AG08396 (cell line): ENCODE data around the gene SLC49A3.
"Not testable (repeated sequence)": the region's sequence is repeated elsewhere in the genome, so short reads cannot be mapped to it uniquely, and the experiment has no call there.

Experiments used
- DNase-seq: peaks from one replicate; pipeline ENCODE4 v3.0.0; 2012; ENCODE audit warnings: low spot score, mixed read lengths

SLC49A3 gene

DNA sequence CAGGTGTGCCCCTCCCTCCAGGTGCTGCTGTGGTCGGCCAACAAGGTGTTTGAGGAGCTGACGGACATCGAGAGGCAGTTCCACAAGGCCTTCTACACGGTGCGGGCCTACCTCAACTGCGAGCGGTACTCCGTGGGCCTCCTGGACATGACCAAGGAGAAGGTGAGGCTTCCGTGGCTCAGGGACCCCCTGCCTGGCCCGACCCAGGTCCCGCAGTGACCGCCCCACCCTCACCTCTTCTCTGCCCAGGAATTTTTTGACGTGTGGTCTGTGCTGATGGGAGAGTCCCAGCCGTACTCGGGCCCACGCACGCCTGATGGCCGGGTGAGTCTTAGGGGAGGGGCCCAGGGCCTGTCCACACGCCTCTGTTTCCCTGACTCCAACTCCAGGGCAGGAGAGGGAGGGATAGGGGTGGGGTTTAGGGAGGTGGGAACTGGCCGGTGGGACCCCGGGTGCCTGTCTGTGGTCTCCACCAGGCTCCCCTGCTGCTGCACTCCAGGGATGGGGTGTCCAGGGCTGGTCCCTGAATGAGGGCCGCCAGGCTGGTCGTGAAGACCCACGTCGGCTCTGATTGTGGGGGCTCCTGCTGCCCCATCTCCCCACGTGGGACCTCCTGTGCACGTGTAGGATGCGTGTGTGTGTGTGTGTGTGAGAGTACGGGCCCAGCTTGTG is 35.0 kb downstream of the SLC49A3 start:
- no peak for DNase-seq

DNA sequence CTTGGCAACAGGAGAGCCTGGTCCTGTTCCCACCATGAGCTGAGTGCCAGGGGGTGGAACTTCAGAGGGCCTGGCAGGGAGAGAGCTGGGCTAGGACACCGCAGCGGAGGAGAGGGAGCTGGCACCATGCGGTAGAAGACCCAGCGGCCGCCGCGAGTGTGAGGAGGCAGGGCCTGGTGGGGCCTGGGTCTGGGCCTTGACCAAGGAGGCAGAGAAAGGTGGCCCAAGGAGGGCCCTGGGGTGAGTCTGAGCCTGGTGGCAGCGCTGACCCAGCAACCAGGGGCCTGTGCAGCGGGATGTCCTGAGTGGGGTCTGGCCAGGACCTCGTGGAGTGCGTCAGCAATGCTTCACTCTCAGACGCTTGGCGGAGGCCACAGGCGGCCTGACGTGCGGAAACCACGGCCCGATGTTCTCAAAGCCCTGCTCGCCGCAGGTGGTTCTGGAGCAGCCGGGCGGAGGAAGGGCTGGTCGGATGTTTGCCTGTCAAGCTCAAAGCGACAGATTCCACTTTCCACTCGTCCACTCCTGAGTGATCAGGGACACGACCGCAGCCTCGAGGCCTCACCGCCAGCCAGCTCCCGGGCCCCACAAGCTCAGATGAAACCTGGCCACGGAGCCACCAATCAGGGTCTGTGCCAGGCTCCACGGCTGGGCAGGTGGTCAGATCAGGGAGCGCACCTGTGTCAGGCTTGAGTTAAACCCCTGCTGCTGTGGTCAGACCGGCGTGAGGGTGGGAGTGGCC is 35.7 kb downstream of the SLC49A3 start:
- DNase-seq = no peak

DNA sequence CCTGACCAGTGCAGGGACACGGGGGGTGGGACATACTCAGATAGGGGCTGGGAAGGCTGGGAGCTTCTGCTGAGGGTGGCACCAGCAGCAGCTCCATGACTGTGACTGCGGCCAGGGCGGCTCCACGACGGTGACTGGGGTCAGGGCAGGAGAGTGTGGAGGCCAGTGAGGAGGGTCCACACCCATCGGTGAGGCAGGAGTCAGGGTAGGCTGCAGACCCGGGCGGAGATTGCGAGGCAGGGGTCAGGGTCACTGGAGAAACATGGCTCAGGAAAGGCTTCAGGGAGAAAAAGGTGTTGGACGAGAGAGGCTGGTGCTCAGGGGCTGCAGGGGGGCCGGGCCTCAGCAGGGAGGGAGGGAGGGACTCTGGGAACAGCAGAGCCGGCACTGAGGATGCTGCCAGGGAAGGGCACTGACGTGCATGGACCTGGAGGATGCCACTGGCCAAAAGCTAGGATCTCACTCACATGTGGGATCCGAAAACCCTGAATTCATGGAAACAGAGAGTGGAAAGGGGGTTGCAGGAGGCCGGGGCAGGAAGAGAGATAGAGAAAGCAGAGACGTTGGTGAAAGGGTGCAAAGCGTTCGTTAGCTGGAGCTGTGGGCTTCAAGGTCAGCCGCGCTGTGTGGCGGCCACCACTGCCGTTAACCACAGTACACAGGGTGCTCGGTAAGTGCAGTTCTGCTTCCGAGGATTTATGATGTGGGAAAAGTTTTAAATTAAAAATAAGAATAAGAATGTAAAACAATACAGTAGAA is 36.9 kb downstream of the SLC49A3 start:
- no peak for DNase-seq

DNA sequence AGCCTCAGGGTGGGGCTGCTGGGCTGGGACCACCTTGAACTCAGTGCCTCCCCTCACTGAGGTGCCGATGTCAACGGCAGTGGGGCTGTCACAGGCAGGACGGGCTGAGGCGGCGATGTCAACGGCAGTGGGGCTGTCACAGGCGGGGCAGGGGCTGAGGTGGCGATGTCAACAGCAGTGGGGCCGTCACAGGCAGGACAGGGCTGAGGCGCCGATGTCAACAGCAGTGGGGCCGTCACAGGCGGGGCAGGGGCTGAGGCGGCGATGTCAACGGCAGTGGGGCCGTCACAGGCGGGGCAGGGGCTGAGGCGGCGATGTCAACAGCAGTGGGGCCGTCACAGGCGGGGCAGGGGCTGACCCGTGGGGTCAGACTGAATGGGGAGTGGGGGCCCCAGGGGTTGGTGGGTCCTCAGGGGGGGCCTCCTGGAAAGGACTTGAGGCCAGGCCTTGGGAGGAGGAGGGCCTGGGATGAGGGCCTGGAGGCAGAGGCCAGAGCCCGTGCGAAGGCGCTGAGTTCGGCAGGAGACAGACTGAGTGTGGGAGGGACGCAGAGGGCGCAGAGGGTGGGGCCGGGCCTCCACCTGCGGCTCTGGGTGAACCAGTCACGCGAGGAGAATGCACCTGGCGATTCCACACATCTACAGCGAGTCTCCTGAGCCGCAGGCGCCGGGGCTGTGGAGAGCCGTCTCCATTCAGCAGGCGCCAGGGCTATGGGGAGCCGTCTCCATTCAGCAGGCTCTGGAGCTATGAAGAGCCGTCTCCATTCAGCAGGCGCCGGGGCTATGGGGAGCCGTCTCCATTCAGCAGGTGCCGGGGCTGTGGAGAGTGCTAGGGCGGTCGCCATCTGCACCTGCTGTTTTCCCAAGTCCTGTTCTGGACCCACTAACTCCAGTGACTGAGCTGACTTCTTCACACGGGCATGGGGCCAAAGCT is 37.7 kb downstream of the SLC49A3 start:
- no peak for DNase-seq

DNA sequence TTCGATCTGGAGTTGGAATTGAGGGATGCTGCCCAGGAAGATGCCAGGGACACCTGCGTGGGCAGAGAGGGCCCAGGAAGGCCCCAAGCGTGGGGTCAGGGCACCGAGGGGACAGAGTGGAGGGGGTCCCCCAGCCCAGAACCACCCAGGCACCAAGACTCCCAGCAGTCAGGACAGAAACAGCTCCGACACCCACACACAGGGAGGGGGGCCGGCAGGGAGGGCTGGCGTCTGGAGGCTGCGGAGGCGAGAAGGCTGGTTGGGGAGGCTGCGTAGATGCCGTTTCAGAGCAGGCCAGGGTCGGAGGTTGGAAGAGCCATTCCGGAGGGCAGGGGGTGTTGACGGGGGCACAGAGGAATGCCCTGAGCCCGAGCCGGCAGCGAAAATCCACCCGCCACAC is 38.5 kb downstream of the SLC49A3 start:
- DNase-seq = no peak

DNA sequence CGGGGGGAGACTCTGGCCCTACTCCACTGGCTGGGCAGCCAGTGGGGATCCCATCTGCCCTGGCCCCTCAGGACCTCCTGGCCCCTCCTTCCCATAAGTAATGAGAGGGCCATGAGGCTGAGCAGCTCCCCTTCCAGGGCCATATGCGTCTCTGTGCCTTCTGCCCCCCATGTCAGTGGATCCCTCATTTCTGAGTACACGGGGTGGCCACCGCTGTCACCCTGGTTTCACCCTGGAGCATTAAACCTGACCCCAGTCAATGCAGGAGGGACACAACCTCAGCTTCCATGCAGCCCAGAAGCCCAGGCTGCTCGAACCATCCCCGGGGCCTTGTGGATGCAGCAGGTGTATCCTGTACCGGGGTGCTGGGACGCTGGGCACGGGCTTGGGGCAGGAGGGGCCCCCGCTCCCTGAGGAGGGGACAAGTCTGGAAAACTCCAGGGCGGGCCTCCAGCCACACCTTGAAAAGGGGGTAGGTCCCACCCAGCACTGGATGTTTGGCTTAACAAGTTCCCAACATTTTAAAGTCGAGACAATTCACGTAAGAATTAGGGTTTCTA is 39.1 kb downstream of the SLC49A3 start:
- DNase-seq = no peak

DNA sequence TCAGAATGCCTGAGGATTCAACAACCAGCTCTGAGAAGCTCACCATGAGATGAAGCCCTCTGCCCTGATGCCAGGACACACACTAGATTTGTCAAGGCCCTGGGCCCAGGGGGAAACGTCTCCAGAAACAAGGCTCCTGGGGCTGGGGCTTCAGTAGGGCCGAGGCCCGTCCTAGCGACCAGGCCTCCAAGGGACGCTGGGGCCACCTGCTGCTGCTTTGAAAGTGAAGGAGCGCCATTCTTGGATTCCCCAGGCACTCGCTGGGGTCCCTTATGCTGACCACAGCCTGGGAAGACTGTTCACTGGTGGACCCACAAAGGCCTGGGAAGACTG is 39.7 kb downstream of the SLC49A3 start:
- DNase-seq = no peak

DNA sequence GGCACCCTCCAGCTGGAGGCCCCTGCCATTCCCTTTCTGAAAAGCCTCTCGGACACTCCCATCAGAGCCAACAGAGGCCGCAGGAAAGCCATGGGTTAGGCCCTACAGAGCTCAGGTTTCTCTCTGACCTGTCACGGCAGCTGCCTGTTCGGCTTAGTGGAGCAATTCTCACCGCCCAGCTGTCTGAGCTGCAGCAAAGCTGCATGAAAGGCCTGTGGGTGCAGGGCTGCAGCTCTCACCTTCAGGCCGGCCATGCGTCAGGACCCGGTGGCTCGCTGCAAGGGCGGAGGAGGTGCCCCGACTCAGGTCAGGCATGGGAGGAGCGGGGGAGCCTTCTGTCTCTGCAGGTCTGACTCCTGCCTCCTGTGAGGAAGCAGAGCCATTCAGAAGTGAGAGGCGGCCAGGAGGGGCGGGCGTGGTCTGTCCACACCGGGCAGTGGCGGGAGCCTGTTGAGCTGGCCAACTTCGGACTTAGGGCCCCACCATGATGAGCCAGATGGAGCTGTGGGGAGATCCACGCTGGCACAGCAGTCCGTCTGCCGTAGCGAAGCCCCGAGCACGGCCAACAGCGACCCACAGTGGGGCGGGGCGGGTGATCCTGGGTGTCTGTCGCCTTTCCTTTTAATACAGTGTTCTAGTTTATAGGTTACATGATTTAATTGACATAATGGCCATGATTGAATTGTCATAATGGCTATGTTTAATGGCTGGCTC is 40.2 kb downstream of the SLC49A3 start:
- DNase-seq = no peak

DNA sequence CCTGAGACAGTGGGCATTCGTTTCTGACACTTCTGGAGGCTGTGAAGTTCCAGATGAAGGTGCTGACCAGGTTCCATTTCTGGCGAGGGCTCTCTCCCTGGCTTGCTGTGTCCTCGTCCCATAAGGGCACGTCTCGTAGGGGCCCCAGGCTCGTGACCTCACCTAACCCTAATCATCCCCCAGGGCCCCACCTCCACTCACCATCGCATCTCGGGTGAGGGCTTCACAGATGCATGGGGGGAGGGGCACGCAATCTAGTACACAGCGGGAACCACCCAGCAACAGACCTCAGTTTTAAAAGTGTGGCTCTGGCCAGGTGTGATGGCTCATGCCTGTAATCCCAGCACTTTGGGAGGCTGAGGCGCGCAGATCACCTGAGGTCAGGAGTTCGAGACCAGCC is 41.5 kb downstream of the SLC49A3 start:
- no peak for DNase-seq

DNA sequence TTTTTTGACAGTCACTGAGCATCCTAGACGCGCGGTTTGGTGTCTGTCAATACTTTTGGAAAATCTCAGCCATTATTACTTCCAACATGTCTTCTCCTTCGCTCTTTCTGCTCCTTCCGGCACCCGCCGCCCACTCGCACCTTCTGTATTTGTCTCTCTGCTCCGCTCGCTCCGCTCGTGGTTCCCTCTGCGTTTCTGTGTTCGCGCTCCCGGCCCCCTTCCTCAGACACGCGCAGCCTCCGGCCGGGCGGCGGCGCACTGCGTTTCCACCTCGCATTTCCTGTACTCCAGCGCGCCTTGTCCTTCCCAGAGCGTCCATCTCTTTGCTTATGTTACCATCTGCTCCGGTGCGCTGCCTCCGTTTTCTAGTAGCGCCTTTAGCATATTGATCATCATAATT is 42.5 kb downstream of the SLC49A3 start:
- no peak for DNase-seq

DNA sequence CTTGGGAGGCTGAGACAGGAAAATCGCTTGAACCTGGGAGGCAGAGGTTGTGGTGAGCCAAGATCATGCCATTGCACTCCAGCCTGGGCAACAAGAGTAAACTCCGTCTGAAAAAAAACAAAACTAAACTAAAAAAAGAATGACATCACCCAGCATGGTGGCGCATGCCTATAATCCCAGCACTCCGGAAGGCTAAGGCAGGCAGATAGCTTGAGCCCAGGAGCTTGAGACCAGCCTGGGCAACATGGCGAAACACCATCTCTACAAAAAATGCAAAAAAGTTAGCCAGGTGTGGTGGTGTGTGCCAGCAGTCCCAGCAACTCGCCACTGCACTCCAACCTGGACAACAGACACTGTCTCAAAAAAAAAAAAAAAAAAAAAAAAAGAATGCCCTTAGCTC is 46.6 kb downstream of the SLC49A3 start:
- not testable (repeated sequence) for DNase-seq

DNA sequence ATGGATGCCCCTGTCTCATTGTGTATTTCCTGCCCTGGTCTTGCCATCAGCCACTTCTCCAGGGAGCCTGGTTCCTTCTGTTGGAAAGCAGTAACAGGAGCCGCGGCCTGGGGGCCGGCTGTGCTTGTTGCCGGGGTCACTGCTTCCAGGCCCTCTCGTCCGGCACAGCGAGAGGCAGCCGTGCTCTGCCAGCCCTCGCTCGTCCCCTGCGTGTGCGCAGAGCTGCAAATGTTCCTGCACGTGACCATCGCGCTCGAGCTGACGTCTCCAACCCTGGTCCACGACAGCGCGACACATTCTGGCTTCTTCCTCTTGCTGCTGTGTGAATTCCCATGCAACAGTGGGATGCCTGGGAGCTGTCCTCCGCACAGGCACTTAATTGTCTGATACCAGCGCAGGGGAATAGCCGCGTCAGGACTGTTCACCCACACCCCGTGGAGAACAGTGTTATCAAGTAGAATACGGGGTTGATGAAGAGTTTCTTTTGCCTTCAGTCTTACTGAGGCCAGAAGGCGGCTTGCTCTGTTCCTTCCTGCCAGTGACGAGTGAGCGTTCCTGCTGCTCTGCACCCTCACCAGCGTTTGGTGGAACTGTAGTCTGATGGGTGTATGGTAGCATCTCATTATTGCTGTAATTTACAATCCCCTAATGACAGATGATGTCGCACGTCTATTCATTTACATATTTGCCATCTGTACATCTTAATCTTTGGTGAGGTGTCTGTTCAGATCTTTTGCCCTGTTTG is 51.2 kb downstream of the SLC49A3 start:
- DNase-seq = no peak

DNA sequence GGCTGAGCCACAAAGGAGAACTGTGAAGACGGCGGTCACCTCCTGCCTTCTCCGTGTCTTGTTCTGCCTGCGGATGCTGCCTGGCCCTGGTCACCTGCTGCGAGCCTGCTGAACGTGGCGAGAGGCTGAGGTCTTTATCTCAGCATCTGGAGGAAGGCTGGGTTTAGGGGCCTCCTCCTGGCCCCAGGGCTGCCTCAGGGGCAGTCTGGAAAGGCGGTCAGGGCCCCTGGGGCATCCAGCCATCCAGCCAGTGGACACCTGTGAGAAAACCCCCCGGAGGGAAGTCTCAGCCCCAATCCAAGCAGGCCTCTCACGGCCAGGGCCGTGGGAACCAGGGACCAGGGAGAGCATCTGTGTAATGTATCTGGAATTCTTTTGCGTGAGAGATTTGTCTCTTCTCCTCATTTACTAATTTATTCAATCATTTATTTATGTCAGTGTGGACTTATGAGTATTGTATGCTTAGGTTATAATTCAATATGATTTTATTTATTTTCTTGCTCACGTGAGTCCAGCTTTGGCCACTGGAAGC is 52.3 kb downstream of the SLC49A3 start:
- DNase-seq = no peak

DNA sequence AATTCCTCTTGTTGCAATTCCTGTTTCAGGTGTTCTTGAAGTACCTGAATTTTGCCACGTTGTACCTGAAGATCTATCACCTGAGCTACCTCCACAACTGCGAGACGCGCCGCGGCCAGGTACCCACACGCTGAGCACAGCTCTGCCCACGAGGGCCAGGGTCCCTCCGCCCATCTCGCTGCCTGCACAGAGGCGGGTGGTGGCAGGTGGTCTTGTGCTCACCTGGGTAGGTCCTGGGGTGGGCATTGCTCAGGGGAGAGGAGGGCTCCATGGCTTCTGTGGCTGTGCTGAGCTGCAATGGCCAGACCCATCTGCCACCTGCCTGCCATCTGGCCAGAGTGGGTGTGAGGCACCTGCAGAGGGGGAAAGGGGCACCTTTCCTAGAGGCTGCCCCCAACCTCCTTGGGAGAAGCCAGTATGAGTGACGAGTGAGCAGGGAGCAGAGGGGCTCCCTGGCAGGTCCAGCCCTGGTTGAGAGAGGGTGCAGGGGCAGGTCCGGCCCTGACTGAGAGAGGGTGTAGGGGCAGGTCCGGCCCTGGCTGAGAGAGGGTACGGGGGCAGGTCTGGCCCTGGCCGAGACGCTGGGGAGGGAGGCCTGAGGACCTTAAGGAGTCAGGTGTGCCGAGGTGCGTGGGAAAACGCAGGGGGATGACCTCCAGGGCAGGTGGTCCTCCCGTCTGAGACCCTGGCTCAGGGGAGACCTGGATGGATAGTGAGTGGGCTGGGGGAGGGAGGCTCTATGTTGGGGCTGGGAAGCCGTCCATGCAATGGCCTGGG is 52.9 kb downstream of the SLC49A3 start:
- DNase-seq = no peak

DNA sequence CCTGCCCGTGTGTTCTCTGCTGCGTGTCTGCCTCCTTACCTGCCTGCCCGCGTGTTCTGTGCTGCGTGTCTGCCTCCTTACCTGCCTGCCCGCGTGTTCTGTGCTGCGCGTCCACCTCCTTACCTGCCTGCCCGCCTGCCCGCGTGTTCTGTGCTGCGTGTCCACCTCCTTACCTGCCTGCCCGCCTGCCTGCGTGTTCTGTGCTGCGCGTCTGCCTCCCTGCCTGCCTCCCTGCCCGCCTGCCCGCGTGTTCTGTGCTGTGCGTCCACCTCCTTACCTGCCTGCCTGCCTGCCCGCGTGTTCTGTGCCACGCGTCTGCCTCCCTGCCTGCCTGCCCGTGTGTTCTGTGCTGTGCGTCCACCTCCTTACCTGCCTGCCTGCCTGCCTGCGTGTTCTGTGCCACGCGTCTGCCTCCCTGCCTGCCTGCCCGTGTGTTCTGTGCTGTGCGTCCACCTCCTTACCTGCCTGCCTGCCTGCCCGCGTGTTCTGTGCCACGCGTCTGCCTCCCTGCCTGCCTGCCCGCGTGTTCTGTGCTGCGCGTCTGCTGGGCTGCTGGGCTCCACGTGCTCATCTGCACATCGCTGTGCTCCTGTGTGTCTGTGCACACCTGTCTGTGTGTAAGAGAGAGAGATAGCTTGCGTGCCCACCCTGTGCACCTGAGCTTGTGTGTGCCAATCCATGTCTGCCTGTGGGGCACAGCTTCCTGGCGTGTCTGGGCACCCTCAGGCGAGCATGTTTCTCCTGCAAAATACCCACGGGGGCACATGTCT is 53.7 kb downstream of the SLC49A3 start:
- DNase-seq = not testable (repeated sequence)

DNA sequence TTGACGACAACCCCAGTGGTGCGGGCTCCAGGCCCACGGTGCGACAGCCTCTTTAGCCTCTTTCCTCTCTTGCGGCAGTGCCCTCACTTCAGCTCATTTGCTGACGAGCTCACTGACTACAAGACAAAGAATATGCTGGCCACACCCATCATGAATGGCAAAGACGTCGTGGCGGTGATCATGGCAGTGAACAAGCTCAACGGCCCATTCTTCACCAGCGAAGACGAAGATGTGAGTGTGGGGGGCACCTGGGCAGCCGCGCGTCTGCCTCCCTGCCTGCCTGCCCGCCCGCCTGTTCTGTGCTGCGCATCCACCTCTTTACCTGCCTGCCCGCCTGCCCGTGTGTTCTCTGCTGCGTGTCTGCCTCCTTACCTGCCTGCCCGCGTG is 54.4 kb downstream of the SLC49A3 start:
- DNase-seq = no peak

DNA sequence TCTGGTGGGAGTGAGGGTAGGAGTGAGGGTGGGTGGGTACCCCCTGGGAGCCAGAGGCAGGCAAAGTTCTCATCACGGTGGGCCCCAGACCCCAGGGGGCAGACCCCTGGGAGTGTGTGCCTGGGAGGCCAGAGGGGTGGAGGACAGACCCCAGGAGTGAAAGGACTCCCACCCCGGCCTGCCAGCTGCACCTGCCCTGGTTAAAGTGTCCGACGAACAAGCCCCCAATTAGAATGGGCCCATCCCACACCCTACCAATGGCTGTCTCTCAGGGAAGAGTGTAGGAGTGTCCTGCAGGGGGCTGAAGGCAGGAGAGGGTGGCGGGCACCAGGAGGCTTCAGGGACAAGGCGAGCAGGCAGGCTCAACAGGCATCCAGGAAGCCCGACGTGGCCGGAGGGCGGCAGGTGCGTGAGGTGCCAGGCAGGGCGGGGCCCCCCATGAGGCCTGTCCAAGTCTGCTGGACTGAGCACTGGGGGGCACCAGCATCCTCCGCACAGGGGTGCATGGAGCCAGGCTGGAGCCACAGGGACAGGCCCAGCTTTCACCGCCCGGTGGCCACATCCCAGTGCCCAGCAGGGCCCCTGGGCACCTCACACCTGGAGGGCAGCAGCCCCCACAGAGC is 54.9 kb downstream of the SLC49A3 start:
- DNase-seq = no peak

DNA sequence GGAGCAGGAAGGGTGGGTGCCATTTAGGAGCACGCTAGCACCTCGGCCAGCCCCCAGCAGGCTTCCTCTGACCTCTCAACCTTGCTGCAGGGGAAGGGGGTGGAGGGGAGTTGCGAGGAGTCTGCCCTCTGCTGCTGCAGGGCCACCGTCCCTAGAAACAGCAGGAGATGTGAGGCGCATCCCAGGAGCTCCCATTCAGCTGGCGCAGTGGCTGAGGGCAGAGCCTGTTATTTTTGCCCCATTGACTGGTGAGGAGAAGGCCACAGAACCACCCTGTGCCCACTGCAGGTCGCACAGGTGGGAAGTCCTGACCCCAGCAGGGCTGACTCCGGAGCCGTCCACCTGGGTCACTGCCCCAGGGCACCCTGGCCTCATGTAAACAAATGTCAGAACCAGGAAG is 55.5 kb downstream of the SLC49A3 start:
- no peak for DNase-seq
